HEK293T (cell line): ENCODE data around the gene C9.
"Not testable (repeated sequence)": the region's sequence is repeated elsewhere in the genome, so short reads cannot be mapped to it uniquely, and the experiment has no call there.

Experiments used
- CTCF ChIA-PET: fragments of 350-600 bp; formaldehyde crosslinking; extraction: SDS; loops from one replicate; lab custom pipeline; 2021; ENCODE audit warnings: antibody characterized with exemption, inconsistent platforms; lab: Yijun Ruan, JAX
- POLR2A ChIA-PET: fragments of 350-600 bp; formaldehyde crosslinking; extraction: SDS; loops from one replicate; lab custom pipeline; 2020; ENCODE audit warnings: antibody characterized with exemption, inconsistent platforms; lab: Yijun Ruan, JAX
- DNase-seq: peaks from one replicate; pipeline ENCODE4 v3.0.0; 2012; ENCODE audit warnings: mixed read lengths; ENCODE audit errors: extremely low spot score
- ARNT ChIP-seq: fragments of 450-650 bp; IDR thresholded peaks from 2 replicates; pipeline ENCODE4 v1.6.1; 2017; ENCODE audit warnings: mild to moderate bottlenecking
- BHLHE40 ChIP-seq: fragments of 450-650 bp; IDR thresholded peaks from 2 replicates; pipeline ENCODE4 v1.6.1; 2016; ENCODE audit warnings: mild to moderate bottlenecking, moderate library complexity, borderline replicate concordance
- CTBP1 ChIP-seq: fragments of 450-650 bp; IDR thresholded peaks from 2 replicates; pipeline ENCODE4 v1.6.1; 2016; ENCODE audit warnings: borderline replicate concordance
- ELF4 ChIP-seq: fragments of 450-650 bp; IDR thresholded peaks from 2 replicates; pipeline ENCODE4 v1.6.1; 2017; ENCODE audit warnings: antibody characterized with exemption
- FOXA1 ChIP-seq: fragments of 450-650 bp; IDR thresholded peaks from 2 replicates; pipeline ENCODE4 v1.6.1; 2016; ENCODE audit warnings: mild to moderate bottlenecking
- FOXK2 ChIP-seq: fragments of 450-650 bp; IDR thresholded peaks from 2 replicates; pipeline ENCODE4 v1.6.1; 2016; ENCODE audit warnings: mild to moderate bottlenecking
- FOXM1 ChIP-seq: fragments of 450-650 bp; IDR thresholded peaks from 2 replicates; pipeline ENCODE4 v1.6.1; 2017; ENCODE audit warnings: mild to moderate bottlenecking, borderline replicate concordance
- HDGF ChIP-seq: fragments of 450-650 bp; IDR thresholded peaks from 2 replicates; pipeline ENCODE4 v1.6.1; 2017; ENCODE audit warnings: antibody characterized with exemption, borderline replicate concordance
- L3MBTL2 ChIP-seq: fragments of 450-650 bp; conservative IDR thresholded peaks from 2 replicates; pipeline ENCODE4 v1.6.1; 2016; ENCODE audit warnings: mild to moderate bottlenecking
- LEF1 ChIP-seq: fragments of 450-650 bp; IDR thresholded peaks from 2 replicates; pipeline ENCODE4 v1.6.1; 2017; ENCODE audit warnings: mild to moderate bottlenecking, borderline replicate concordance
- NFRKB ChIP-seq: fragments of 450-650 bp; IDR thresholded peaks from 2 replicates; pipeline ENCODE4 v1.6.1; 2016; ENCODE audit warnings: mild to moderate bottlenecking, moderate library complexity
- PKNOX1 ChIP-seq: fragments of 450-650 bp; IDR thresholded peaks from 2 replicates; pipeline ENCODE4 v1.6.1; 2016
- SP1 ChIP-seq: fragments of 450-650 bp; IDR thresholded peaks from 2 replicates; pipeline ENCODE4 v1.6.1; 2017
- SUZ12 ChIP-seq: fragments of 450-650 bp; IDR thresholded peaks from 2 replicates; pipeline ENCODE4 v1.6.1; 2016; ENCODE audit warnings: mild to moderate bottlenecking
- TARDBP ChIP-seq: fragments of 450-650 bp; IDR thresholded peaks from 2 replicates; pipeline ENCODE4 v1.6.1; 2016
- ZNF384 ChIP-seq: fragments of 450-650 bp; IDR thresholded peaks from 2 replicates; pipeline ENCODE4 v1.6.1; 2016

Gene C9

GRCh38 chr5:39352170-39352569, 12.1 kb downstream of the C9 start:
- TF ChIP-seq FOXA1 = no peak
- TF ChIP-seq SP1 = no peak
- no peak for TF ChIP-seq LEF1
- DNase-seq = no peak
- CTCF ChIA-PET = no interaction called here
- POLR2A ChIA-PET = no interaction called here

- no peak for DNase-seq
- POLR2A ChIA-PET = no interaction called here
- TF ChIP-seq L3MBTL2 = no peak
- TF ChIP-seq ZNF384 = no peak
- TF ChIP-seq SP1 = no peak
- no peak for TF ChIP-seq ARNT
- no peak for TF ChIP-seq SUZ12
- no peak for TF ChIP-seq FOXA1
- TF ChIP-seq TARDBP = no peak
- no peak for TF ChIP-seq FOXK2
- TF ChIP-seq ELF4 = no peak
- no peak for TF ChIP-seq FOXM1
- no peak for TF ChIP-seq CTBP1
- no peak for TF ChIP-seq PKNOX1
- TF ChIP-seq BHLHE40 = no peak
- no peak for TF ChIP-seq LEF1
- no peak for TF ChIP-seq NFRKB
- no peak for TF ChIP-seq HDGF
- CTCF ChIA-PET = no interaction called here
Measured at GRCh38 chr5:39349484-39349883, 14.8 kb downstream of the C9 start.

- ChIA-PET POLR2A (no interaction called here), CTCF (no interaction called here)
- TF ChIP-seq FOXK2 (no peak), CTBP1 (no peak), FOXA1 (no peak), HDGF (no peak), FOXM1 (no peak), NFRKB (no peak), LEF1 (no peak), SP1 (no peak), BHLHE40 (no peak), ARNT (no peak), SUZ12 (no peak), TARDBP (no peak), ELF4 (no peak), PKNOX1 (no peak), L3MBTL2 (no peak), ZNF384 (no peak)
- DNase-seq = no peak
Measured at GRCh38 chr5:39342460-39342859, 21.8 kb downstream of the C9 start.

GRCh38 chr5:39341896-39342295, 22.4 kb downstream of the C9 start:
- ChIA-PET POLR2A (no interaction called here), CTCF (no interaction called here)
- TF ChIP-seq L3MBTL2 = no peak
- no peak for TF ChIP-seq HDGF
- TF ChIP-seq ZNF384 = no peak
- no peak for TF ChIP-seq NFRKB
- TF ChIP-seq SP1 = no peak
- TF ChIP-seq FOXK2 = no peak
- no peak for TF ChIP-seq FOXM1
- no peak for TF ChIP-seq FOXA1
- TF ChIP-seq BHLHE40 = no peak
- no peak for TF ChIP-seq PKNOX1
- TF ChIP-seq ARNT = no peak
- TF ChIP-seq CTBP1 = no peak
- TF ChIP-seq LEF1 = no peak
- TF ChIP-seq SUZ12 = no peak
- TF ChIP-seq ELF4 = no peak
- no peak for DNase-seq

- no peak for DNase-seq
- ChIA-PET CTCF (no interaction called here), POLR2A (no interaction called here)
- no peak for TF ChIP-seq TARDBP
- no peak for TF ChIP-seq BHLHE40
- no peak for TF ChIP-seq SP1
- no peak for TF ChIP-seq FOXA1
- TF ChIP-seq L3MBTL2 = no peak
- no peak for TF ChIP-seq PKNOX1
- TF ChIP-seq NFRKB = no peak
Measured at GRCh38 chr5:39340506-39340905, 23.8 kb downstream of the C9 start.

- no peak for DNase-seq
- no peak for TF ChIP-seq TARDBP
- no peak for TF ChIP-seq HDGF
- no peak for TF ChIP-seq L3MBTL2
- TF ChIP-seq ZNF384 = no peak
- no peak for TF ChIP-seq CTBP1
- TF ChIP-seq ELF4 = no peak
- no peak for TF ChIP-seq LEF1
- no peak for TF ChIP-seq ARNT
- TF ChIP-seq FOXM1 = no peak
- TF ChIP-seq FOXK2 = no peak
- TF ChIP-seq SUZ12 = no peak
- ChIA-PET CTCF (interaction anchor here (0.7 kb wide), 1 partner anchor 1428 kb away, joined by 3 read pairs; no protein-coding TSS in a partner anchor), POLR2A (no interaction called here)
Measured at GRCh38 chr5:39337252-39337915, 26.9 kb downstream of the C9 start.

- CTCF ChIA-PET, POLR2A ChIA-PET, DNase-seq: not testable (repeated sequence)
Measured at GRCh38 chr5:39334296-39334695, 30.0 kb downstream of the C9 start.
